Ovary (tissue), 9 donors: ENCODE results near the gene SS18. TPM values are rescaled to one million over a fixed set of nuclear protein-coding genes. Genes with fewer than 3 reads are reported as not detected.
A peak's percentile ranks its signal among the peaks of the same experiment; 100 is the strongest.

Experiments
- DNase-seq, 5 donors: peaks; one replicate each; pipeline ENCODE4 v3.0.0-alpha.2; 2019 to 2020
- H3K27ac ChIP-seq, 2 donors: fragments of 200-600 bp; one replicate each; pipeline versions ENCODE4 v1.5.1 to v1.8.0; 2019 to 2022
- H3K27me3 ChIP-seq: fragments of 200-600 bp; one replicate; pipeline ENCODE4 v1.8.0; 2022
- H3K36me3 ChIP-seq: fragments of 200-600 bp; sonication (generic); one replicate; pipeline ENCODE4 v1.5.1; 2019
- H3K4me1 ChIP-seq: one replicate; pipeline ENCODE4 v1.8.1; 2013; ENCODE audit warnings: mild to moderate bottlenecking, moderate library complexity; ENCODE audit not compliant: insufficient read depth
- H3K4me3 ChIP-seq: fragments of 200-600 bp; sonication (generic); one replicate; pipeline ENCODE4 v1.5.1; 2017
- H3K9me3 ChIP-seq, 2 donors: fragments of 200-600 bp in 1 of 2; sonication (generic) in 1 of 2; one replicate each; pipeline versions ENCODE4 v1.5.1 to v1.8.1; 2013 to 2019; ENCODE audit warnings: mild to moderate bottlenecking in 1 of 2, moderate library complexity in 1 of 2
- EP300 ChIP-seq: sonication (generic); formaldehyde crosslinking; IDR thresholded peaks from one replicate; pipeline ENCODE4 v1.6.1; 2017; ENCODE audit warnings: antibody characterized with exemption
- POLR2A ChIP-seq: fragments of 450-650 bp; IDR thresholded peaks from one replicate; pipeline ENCODE4 v1.6.1; 2017; ENCODE audit warnings: antibody characterized with exemption, mild to moderate bottlenecking, moderate library complexity
- WGBS, 3 donors: extraction: QIAGEN DNeasy Blood & Tissue Kit in 1 of 3; methylation state at CpG; one replicate each; pipeline versions ENCODE4 v1.1.5 to v1.1.7; 2013 to 2017; 5-methylcytosine and 5-hydroxymethylcytosine counted together
- intact Hi-C, 4 donors: fragments of 100-400 bp; cut with DNase I; formaldehyde crosslinking; loops; one replicate each; pipeline versions ENCODE4 v1.11.0 to v1.15.1; 2022 to 2023
- polyA plus RNA-seq, 2 donors: library from polyadenylated mRNA; stranded (reverse); fragments of 200-250 nt in 1 of 2; fragments of 350-450 nt in 1 of 2; fragmentation: Illumina TruSeq in 1 of 2; extraction: RNeasy Lipid Tissue Mini Kit (QIAGEN cat#74804) in 1 of 2; gene quantifications; one replicate each; pipeline ENCODE4 v1.2.3, GENCODE V29; 2013 to 2014
- total RNA-seq, 7 donors: library from RNA; depleted of rRNA in 2 of 7; stranded (reverse); fragments of >200 nt in 2 of 7; fragmentation: NEBNext Ultra II Directional in 3 of 7; extraction: Animal tissue kit (Norgen Biotek cat#: 25700) in 3 of 7; gene quantifications; one replicate each; pipeline versions ENCODE4 v1.1.0 to v1.2.4, GENCODE V29; 2016 to 2023
- TF ChIP-seq, protein P1 (sequence below), 3 donors: fragments of 450-650 bp in 2 of 3; fragments of 200-600 bp in 1 of 3; IDR thresholded peaks; one replicate each; pipeline versions ENCODE4 v1.5.1 to v1.8.0; 2016 to 2022; ENCODE audit warnings: antibody characterized with exemption in 3 of 3, mild to moderate bottlenecking in 1 of 3
- donor health status: DM: no; HTN: no; CAD: no; lungs with moderate emphysema.
- donor health status: DM: no; HTN: no; CAD: no.
- donor health status: Bipolar disorder and iron deficiency.
- donor health status: DM: yes; HTN: yes; CAD: no.
- donor health status: DM: no; HTN: no; CAD: no.
- donor health status: DM: yes; HTN: yes; CAD: no.

Gene SS18
- total and polyA plus RNA-seq, 9 donors = 59.1 to 95.5 (median 81.6) TPM

DNA sequence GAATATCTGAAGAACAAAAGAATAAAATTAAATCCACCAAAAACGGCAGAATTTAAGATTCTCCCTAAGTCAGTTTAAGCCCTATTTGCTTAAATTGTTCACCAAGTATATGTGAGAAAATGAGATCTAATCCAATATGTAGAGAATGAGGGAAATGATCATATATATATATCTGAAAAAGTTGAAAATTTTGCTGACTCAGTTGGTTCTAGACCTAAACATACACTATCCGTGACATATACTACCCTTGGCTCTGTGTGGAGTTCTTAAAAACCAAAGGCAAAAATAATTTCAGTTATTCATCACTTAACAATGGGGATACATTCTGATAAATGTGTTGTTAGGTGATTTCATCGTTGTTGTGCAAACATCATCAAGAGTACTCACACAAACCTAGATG, 7.3 kb downstream of the SS18 start:
- H3K36me3 ChIP-seq = no peaks in the 10 kb centered on the region
- DNase-seq = no peak
- no peaks in the 10 kb centered on the region for H3K4me1 ChIP-seq
- H3K27me3 ChIP-seq = no peaks in the 10 kb centered on the region
- WGBS, 3 donors = 88 to 92% (median 90%) methylated on average over 3 of the region's 3 CpGs
- intact Hi-C loops = no loop called here
- no peaks in the 10 kb centered on the region for H3K9me3 ChIP-seq
- TF ChIP-seq, protein P1, sequence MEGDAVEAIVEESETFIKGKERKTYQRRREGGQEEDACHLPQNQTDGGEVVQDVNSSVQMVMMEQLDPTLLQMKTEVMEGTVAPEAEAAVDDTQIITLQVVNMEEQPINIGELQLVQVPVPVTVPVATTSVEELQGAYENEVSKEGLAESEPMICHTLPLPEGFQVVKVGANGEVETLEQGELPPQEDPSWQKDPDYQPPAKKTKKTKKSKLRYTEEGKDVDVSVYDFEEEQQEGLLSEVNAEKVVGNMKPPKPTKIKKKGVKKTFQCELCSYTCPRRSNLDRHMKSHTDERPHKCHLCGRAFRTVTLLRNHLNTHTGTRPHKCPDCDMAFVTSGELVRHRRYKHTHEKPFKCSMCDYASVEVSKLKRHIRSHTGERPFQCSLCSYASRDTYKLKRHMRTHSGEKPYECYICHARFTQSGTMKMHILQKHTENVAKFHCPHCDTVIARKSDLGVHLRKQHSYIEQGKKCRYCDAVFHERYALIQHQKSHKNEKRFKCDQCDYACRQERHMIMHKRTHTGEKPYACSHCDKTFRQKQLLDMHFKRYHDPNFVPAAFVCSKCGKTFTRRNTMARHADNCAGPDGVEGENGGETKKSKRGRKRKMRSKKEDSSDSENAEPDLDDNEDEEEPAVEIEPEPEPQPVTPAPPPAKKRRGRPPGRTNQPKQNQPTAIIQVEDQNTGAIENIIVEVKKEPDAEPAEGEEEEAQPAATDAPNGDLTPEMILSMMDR (IDR thresholded peaks at IDR 0.05) = no peak
- no peak for TF ChIP-seq POLR2A
- no peak for TF ChIP-seq EP300
- H3K4me3 ChIP-seq = no peak overlapping the region
- no peak overlapping the region for H3K27ac ChIP-seq

DNA sequence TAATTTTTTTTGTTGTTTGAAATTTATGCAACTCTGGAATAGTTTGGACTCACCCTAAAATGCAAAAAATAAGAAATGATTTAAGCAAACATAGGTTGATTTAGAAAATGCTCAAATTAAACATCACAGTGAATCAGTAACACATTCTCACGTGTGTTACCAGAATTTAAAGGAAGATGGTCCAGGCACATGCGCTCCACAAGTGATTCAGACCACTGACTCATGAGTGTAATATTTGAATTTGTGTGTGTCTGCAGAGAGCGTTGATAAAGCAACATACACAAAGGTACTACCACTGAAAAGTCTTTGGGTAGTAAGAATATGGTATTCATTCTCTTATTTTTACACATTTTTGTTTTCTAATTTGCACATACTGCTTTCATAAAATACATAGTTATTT, 7.9 kb downstream of the SS18 start:
- no peaks in the 10 kb centered on the region for H3K9me3 ChIP-seq
- H3K27ac ChIP-seq = no peak overlapping the region
- H3K4me1 ChIP-seq = no peaks in the 10 kb centered on the region
- intact Hi-C loops = no loop called here
- H3K4me3 ChIP-seq = no peak overlapping the region
- H3K36me3 ChIP-seq = no peaks in the 10 kb centered on the region
- no peak for TF ChIP-seq POLR2A
- TF ChIP-seq EP300 = no peak
- TF ChIP-seq, protein P1 (IDR thresholded peaks at IDR 0.05) = no peak
- H3K27me3 ChIP-seq = no peaks in the 10 kb centered on the region
- DNase-seq = no peak
- WGBS, 3 donors = 83 to 88% (median 84%) methylated on average over 3 of the region's 3 CpGs

DNA sequence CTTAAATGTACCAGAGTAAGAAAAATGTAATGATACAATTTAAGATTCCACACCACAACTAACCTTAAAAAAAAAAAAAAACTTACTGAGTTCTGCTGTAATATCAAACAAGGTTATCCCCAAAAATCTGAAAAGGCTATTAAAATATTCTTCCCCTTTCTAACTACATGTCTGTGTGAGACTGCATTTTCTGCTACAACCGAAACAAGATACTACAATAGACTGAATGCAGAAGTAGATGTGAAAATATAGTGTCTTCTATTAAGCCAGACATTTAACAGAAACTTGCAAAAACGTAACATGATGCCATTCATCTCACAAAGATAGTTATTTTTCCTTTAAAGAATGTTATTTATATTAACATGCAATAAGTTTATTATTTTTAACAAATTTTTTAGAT, 16.2 kb downstream of the SS18 start:
- Histone ChIP-seq H3K36me3 (no peaks in the 10 kb centered on the region), H3K27ac (peak overlapping the region in 1 of 2 donors; percentile 26), H3K9me3 (peaks cover 0 to 4% of the 10 kb centered on the region in 2 donors), H3K4me3 (no peak overlapping the region), H3K27me3 (no peaks in the 10 kb centered on the region), H3K4me1 (no peaks in the 10 kb centered on the region)
- no peak for DNase-seq
- intact Hi-C loops = no loop called here
- TF ChIP-seq POLR2A (no peak), EP300 (no peak)
- TF ChIP-seq, protein P1 (IDR thresholded peaks at IDR 0.05) = no peak
- WGBS, 3 donors = 14 to 40% (median 19%) methylated on average over 2 of the region's 2 CpGs

DNA sequence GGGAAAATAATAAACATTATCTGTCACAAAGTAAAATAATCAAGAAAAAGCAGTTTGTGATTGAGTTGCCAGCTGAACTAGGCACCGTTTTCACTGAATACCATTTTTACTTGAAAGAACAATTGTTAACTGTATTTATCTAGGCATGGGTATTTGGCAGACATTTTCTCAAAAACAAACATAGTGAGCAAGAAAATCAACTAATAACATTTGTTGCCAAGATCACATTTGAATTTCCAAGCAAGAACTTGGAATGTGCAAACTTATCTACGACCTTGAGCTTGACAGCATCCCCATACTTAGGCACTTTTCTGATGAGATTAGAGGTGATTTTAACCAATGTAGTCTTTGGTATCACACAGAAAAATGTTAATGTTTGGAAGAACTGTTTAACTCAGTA, 16.7 kb downstream of the SS18 start:
- intact Hi-C loops = no loop called here
- no peaks in the 10 kb centered on the region for H3K27me3 ChIP-seq
- H3K4me3 ChIP-seq = no peak overlapping the region
- peaks cover 0 to 4% of the 10 kb centered on the region in 2 donors for H3K9me3 ChIP-seq
- H3K27ac ChIP-seq = peak overlapping the region in 1 of 2 donors; percentile 26
- TF ChIP-seq EP300 (no peak), POLR2A (no peak)
- TF ChIP-seq, protein P1 (IDR thresholded peaks at IDR 0.05) = no peak
- H3K4me1 ChIP-seq = no peaks in the 10 kb centered on the region
- WGBS, 3 donors = 5 to 10% (median 8%) methylated on average over 2 of the region's 2 CpGs
- DNase-seq = no peak
- H3K36me3 ChIP-seq = no peaks in the 10 kb centered on the region

DNA sequence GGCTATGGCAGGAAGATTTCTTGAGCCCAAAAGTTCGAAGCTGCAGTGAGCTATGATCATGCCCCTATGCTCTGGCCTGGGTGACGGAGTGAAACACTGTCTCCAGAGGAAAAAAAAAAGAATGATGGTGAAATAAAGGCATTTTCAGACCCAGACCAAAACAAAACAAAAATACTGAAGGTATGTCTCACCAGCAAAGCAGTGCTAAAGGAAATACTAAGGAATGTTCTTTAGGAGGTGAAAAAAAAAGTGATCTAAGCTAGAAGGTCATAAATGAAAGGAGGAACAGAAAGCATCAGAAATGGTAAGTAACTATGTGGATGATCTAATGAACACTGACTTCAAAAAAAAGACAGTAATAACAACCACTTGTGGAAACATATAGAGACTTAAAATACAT, 18.7 kb downstream of the SS18 start:
- WGBS, 3 donors = 96 to 100% (median 97%) methylated on average over 2 of the region's 2 CpGs
- H3K36me3 ChIP-seq = no peaks in the 10 kb centered on the region
- DNase-seq = no peak
- H3K4me1 ChIP-seq = no peaks in the 10 kb centered on the region
- intact Hi-C loops = no loop called here
- no peaks in the 10 kb centered on the region for H3K27me3 ChIP-seq
- no peak overlapping the region for H3K27ac ChIP-seq
- H3K4me3 ChIP-seq = no peak overlapping the region
- TF ChIP-seq POLR2A (no peak), EP300 (no peak)
- TF ChIP-seq, protein P1 (IDR thresholded peaks at IDR 0.05) = no peak
- peaks cover 0 to 4% of the 10 kb centered on the region in 2 donors for H3K9me3 ChIP-seq
